Glomerular endothelial cell (primary cell): ENCODE results near the gene CLIP2. TPM values are rescaled to one million over a fixed set of nuclear protein-coding genes. Genes with fewer than 3 reads are reported as not detected.
"Not testable (repeated sequence)": the region's sequence is repeated elsewhere in the genome, so short reads cannot be mapped to it uniquely, and the experiment has no call there.

ENCODE experiments used
- DNase-seq: peaks from one replicate; pipeline ENCODE4 v3.0.0-alpha.2; 2011; ENCODE audit warnings: low read depth, low spot score; ENCODE audit errors: extremely low read depth
- total RNA-seq: library from RNA; depleted of rRNA; stranded (reverse); fragments of >200 nt; gene quantifications from 2 replicates; pipeline ENCODE4 v1.2.3, GENCODE V29; 2015

CLIP2 gene
- total RNA-seq, 1 donor from 2014 or later = 73.6 TPM

DNA sequence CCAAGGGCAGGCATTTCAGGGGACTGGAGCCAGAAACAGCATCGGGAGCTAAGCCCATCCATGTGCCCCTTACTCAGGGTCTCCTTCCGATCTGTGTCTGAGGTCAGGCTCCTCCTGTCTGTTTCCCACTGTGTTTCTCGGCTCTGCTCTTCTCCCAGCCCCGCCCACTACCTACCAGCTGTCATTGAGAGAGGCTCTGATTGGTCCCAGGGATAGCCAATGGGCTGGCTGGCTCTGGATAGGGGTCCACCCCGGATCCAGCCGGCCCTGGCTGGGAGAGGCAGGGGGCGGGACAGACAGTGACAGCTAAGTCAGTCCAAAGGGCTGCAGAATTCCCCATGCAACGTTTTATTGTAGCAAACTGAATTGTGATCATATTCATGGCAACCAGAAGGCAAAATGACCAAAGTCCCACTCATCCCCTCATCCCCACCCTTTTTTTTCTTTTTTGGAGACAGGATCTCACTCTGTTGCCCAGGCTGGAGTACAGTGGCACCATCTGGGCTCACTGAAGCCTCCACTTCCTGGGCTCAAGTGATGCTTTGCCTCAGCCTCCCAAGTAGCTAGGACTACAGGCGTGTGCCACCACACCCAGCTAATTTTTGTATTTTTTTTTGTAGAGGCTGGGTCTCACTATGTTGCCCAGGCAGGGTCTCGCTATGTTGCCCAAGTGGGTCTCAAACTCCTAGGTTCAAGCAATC is 76.3 kb downstream of the CLIP2 start:
- no peak for DNase-seq

DNA sequence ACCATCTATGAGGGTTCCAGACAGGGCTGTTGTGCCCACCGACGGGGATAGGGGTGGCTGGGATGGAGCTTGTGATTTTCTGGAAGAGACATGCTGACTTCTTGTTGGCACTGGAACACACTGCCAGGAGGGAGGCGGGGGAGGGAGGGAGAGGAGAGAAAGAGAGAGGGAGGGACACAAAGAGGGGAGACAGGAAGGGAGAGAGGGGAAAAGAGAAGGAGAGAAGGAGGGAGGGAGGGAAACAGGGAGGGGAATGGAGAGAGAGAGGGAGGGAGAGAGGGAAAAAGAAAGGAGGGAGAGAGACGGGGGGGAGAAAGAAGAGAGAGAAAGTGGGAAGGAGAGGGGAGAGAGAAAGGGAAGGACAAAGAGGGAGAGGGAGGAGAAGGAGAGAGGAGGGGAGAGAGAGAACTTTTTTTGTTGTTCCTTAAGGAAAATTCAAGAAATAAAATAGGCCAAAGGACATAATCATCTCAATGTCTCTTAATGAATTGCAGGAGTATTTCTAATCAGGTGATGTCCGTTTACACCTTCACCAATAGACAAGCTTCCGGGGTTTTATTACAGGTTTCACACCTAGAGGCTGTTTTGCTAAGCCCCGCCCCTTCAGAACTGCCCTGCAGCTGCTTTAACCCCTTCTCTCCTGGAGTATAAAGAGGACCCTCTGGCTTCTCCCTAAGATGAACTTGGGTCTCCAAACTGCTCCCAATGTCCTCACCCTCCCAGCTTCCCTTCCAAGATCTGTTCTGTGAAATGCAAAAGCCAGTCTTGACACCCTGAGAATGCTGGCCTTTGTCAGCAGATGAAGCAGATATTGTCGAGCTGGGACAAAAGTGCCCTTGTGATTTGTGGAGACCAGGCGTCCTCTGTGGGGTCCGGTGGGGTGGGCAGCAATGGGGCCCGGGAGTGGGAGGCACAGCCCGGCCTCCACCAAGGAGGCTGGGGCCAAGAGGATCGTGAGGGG is 82.5 kb downstream of the CLIP2 start:
- no peak for DNase-seq

DNA sequence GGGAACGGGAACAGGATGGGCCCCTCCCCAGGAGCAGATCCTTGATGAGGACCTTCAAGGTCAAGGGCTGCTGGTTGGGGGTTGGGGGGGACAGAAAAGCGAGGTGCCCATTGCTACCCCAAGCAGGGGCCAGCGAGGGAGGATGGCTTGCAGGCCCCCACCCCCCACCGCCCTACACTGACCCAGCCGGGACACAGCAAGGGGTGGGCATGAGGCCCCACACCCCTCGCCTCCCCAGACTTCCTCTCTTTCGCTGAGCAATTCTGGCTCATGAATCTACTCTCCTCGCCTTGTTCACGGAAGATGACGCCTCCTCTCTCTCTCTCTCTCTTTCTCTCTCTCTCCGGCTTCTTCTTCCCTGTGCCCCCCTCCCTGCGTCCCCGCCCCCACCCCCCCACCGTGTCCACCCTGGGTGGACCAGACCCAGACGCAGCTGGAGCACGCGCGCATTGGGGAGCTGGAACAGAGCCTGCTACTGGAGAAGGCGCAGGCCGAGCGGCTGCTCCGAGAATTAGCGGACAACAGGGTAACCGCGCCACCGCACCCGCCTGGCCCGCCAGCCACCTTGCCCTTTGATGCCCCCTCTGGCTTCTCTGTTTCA is 83.4 kb downstream of the CLIP2 start:
- DNase-seq = no peak

DNA sequence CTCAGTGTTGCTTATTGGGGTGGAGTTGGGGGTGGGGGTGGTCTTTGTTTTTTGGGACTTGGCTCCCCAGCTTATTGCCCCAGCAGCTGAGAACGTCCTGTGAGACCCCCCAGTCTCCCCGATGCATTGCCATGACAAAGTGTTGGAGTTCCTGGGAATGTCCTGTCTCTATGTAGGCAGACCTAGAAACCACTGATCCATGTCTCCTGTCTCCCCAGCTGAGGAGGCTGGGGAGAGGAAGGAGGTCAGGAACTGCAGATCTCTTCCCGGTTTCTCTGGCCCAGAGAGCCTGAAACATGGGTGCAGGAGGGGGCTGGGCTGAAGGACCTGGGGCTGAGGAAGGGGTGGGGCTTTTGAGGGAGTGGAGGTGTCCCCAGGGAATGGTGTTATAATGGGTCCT is 84.3 kb downstream of the CLIP2 start:
- no peak for DNase-seq

DNA sequence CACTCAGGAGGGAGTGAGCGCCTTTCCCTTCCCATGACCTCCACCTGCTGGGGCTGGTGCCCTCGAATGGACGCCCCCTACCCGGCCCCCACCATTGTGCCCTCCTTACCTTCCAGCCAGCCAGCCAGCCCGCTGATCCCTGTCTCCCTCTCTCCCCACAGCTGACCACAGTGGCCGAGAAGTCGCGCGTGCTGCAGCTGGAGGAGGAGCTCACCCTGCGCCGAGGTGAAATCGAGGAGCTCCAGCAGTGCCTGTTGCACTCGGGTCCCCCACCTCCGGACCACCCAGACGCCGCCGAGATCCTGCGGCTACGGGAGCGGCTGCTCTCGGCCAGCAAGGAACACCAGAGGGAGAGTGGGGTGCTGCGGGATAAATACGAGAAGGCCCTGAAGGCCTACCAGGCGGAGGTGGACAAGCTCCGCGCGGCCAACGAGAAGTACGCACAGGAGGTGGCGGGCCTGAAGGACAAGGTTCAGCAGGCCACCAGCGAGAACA is 86.6 kb downstream of the CLIP2 start:
- no peak for DNase-seq

DNA sequence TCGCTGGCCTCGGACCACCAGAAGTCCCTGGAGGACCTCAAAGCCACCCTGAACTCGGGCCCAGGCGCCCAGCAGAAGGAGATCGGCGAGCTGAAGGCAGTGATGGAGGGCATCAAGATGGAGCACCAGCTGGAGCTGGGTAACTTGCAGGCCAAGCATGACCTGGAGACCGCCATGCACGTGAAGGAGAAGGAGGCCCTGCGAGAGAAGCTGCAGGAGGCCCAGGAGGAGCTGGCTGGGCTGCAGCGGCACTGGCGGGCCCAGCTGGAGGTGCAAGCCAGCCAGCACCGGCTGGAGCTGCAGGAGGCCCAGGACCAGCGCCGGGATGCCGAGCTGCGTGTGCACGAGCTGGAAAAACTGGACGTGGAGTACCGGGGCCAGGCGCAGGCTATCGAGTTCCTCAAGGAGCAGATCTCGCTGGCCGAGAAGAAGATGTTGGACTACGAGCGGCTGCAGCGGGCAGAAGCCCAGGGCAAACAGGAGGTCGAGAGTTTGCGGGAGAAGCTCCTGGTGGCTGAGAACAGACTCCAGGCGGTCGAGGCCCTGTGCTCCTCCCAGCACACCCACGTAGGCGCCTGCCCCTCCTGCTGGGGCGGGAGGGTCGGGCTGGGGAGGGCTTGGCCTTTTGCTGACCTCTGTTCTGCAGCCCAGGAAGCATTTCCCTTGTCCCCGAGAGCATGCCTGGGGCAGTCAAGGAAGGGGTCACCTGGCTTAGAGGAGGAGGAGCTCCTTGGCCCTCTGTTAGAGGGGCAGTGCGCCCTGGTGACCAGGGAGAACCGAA is 87.2 kb downstream of the CLIP2 start:
- no peak for DNase-seq

DNA sequence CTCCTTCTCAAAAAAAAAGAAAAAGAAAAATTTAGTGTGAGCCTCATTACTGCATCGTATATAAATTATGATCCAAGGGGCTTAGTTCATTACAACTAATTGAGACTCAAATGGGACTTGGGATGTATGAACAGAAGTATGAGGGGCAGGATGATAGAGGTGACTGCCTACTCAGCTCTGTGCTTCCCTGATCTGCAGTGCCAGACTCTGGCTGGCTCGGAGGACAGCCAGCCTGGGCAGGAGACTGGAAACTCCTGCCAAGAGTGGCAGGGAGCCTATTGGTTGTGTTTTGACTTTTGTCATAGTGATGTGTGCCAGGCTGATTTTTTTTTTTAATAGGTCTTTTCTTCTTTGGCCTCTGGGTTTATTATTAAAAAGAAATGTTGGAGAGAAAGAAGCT is 90.7 kb downstream of the CLIP2 start:
- no peak for DNase-seq

DNA sequence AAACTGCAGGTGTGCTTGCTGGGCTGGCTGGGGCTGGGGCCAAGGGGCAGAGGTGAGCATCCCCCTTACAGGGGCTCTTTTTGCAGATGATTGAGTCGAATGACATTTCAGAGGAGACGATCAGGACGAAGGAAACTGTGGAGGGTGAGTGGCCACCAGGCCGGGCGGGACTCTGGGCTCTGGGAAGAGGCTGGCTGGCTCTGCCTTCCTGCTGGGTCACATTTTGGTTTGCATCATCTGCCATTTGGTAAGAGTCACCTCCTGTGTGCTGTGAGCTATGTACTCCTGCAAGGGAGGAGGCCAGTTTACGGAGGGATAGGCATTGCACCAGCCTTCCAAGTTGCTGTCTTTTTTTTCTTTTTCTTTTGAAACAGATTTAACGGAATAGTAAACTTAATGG is 91.5 kb downstream of the CLIP2 start:
- no peak for DNase-seq

DNA sequence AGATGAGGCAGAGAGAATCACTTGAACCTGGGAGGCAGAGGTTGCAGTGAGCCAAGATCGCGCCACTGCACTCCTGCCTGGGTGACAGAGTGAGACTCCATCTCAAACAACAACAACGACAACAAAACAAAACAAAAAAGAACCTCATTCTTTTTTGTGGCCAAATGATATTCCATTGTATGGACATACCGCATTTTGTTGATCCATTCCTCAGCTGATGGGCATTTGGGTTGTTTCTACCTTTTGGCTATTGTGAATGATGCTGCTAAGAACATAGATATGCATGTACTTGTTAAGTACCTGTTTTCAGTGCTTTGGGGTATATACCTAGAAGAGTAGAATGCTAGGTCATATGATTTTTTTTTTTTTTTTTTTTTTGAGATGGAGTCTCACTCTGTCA is 94.9 kb downstream of the CLIP2 start:
- DNase-seq = not testable (repeated sequence)

DNA sequence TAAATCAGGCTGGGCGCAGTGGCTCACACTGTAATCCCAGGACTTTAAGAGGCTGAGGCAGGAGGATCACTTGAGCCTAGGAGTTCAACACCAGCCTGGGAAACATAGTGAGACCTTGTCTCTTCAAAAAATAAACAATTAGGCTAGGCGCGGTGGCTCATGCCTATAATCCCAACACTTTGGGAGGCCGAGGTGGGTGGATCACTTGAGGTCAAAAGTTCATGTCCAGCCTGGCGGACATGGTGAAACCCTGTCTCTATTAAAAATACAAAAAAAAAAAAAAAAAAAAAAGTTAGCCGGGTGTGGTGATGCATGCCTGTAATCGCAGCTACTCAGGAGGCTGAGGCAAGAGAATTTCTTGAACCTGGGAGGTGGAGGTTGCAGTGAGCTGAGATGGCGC is 95.6 kb downstream of the CLIP2 start:
- not testable (repeated sequence) for DNase-seq

DNA sequence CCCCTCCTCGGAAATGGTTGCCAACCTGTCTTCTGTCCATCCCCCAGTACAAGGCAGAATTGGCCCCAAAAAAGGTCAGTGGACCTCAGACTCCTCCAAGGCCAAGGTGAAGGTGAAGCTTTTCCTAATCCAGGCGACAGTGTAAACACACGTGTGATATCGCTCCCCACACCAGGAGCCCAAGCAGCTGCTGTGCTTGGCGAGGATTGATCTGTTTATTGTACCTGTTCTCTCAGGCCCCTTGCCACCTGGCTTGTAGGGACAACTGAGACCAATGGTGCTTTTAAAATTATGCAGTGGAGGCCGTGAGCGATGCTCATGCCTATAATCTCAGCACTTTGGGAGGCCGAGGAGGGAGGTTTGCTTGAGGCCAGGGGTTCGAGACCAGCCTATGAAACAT is 98.4 kb downstream of the CLIP2 start:
- DNase-seq = no peak

DNA sequence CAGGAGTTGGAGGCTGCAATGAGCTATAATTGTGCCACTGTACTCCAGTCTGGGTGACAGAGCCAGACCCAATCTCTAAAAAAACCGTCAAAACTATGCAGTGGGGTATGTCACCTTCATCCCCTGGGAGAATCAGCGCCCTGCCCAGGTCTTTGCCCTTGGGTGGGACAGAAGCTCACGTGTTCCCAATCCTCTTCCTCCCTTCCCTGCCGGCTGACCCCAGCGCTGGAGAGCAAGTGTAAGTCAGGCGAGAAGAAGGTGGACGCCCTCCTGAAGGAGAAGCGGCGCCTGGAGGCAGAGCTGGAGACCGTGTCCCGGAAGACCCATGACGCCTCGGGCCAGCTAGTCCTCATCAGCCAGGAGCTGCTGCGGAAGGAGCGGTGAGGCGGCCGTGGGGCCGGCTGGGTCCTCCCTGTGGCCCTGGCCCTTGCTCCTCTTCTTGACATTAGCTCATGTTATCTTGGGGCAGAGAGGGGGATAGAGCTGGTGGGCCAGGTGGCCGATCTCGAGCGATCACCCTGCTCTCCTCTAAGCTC is 99.7 kb downstream of the CLIP2 start:
- DNase-seq = no peak

DNA sequence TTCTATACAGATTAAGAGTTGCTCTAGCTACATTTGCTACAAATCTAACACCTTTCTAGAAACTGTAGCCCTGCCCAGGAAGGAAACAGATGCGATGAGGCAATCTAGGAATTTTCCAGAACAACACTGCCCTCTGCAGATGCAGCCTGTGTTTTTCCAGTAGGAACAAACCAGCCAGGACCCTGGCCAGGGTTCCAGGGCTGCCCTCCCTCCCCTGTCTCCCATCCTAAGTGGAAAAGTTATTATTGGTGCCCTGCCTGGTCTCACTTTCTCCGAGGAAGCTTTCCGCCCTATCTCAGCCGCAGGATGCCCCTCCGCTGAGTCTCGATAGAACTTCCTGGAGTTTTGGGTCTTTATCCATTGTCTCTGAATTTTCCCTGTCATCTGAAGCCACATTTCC is 104.5 kb downstream of the CLIP2 start:
- DNase-seq = not testable (repeated sequence)

DNA sequence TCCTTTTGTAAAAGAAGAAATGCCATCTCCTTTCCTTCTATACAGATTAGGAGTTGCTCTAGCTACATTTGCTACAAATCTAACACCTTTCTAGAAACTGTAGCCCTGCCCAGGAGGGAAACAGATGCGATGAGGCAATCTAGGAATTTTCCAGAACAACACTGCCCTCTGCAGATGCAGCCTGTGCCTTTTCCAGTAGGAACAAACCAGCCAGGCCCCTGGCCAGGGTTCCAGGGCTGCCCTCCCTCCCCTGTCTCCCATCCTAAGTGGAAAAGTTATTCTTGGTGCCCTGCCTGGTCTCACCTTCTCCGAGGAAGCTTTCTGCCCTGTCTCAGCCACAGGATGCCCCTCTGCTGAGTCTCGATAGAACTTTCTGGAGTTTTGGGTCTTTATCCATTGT is 105.4 kb downstream of the CLIP2 start:
- not testable (repeated sequence) for DNase-seq

DNA sequence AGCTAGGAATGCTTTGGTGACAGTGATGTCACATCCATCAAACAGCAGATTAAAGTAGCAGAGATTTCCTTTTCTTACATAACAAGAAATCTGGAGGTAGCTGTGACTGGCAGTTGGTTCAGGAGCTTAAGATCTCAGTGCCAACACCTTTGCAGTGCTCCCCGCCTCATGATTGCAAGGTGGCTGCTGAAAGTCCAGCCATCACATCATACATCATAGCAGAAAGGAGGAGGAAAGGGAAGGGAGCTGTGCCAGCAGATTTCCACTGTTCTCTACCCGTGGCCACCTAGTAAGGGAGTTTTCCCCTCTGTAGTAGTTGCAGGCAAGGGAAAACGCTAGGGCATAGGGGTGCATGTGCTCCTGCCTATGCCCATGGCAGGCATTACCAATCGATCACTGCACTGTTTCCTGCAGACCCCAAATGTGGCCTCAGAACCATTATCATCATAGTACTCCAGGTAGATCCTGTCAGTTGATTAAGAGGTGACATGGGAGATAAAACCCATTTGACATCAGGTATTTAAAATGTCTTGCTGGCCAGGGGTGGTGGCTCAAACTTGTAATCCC is 106.6 kb downstream of the CLIP2 start:
- DNase-seq = no peak

DNA sequence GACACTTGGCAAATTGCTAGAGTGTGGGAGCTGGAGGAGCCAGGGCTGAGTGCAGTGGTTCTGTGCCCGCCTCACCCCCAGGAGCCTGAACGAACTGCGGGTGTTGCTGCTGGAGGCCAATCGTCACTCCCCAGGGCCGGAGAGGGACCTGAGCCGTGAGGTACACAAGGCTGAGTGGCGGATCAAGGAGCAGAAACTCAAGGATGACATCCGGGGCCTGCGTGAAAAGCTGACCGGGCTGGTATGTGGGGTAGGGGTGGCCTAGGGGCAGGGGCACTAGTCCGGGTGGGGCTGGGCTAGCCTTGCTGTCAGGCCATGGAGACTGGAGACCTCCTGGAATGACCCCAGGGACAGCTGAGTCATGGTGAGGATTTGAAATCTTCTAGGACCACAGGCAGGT is 107.8 kb downstream of the CLIP2 start:
- DNase-seq = no peak

DNA sequence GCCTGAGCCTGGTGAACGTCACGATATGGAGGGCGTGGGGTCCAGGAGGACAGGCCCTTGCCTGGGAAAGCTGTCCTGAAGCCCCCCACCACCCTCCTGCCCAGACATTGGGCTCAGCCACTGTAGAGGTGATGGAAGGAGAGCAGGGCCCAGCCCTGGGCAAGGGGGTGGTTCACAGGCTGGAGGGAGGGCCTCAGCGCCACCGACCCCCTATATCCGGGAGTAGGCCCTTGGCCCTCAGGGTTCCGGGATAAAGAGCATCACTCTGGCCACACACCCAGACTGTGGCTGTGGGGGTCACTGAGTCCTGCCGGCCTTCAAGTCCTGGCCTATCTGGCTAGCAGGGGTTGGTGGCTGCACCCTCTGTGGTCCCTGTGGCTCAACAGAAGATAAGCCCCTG is 109.2 kb downstream of the CLIP2 start:
- no peak for DNase-seq

DNA sequence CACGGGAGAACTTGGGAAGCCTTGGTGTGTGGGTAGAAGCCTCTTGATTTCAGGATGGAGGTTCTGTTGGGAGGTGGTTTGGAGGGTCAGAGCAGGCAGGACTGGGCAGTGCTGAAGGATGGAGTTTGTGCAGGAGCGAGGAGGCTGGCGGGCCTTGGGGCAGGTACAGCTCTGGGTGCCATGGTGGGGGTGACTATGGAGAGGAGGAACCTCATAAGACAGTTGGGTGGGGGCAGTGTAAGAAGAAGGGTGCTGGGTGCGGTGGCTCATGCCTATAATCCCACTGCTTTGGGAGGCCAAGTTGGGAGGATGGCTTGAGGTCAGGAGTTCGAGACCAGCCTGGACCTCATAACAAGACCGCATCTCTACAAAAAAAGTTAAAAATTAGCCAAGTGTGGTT is 109.8 kb downstream of the CLIP2 start:
- no peak for DNase-seq

DNA sequence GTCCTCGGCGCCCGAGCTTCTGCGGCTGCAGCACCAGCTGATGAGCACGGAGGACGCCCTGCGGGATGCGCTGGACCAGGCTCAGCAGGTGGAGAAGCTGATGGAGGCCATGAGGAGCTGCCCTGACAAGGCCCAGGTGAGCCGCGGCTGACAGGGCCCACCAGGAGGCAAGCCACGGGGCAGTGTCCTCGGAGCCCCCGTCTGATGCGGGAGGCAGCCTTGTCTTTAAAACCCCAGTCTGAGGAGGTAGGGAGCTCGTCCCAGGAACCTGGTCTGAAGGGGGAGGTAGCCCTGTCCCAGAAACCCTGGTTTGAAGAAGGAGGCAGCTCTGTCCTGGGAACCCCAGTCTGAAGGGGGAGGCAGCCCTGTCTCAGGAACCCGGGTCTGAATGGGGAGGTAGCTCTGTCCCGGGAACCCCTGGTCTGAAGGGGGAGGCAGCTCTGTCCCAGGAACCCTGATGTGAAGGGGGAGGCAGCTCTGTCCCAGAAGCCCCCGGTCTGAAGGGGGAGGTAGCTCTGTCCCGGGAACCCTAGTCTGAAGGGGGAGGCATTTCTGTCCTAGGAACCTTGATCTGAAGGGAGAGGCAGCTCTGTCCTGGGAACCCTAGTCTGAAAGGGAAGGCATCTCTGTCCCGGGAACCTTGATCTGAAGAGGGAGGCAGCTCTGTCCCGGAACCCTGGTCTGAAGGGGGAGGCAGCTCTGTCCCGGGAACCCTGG is 111.4 kb downstream of the CLIP2 start:
- no peak for DNase-seq
